CD4-positive, alpha-beta memory T cell (primary cell): ENCODE measurements around the gene CDH13. TPM values are rescaled to one million over a fixed set of nuclear protein-coding genes. Genes with fewer than 3 reads are reported as not detected.

Experiments
- CTCF ChIA-PET: fragments of 350-600 bp; sonication (Branson Sonifier 250); formaldehyde crosslinking; loops from one replicate; lab custom pipeline; 2021; ENCODE audit warnings: inconsistent platforms; ENCODE audit not compliant: partially characterized antibody; lab: Charles Lee
- POLR2A ChIA-PET: fragments of 350-600 bp; sonication (Branson Sonifier 250); formaldehyde crosslinking; loops from one replicate; lab custom pipeline; 2021; ENCODE audit not compliant: partially characterized antibody; lab: Charles Lee
- DNase-seq, 5 donors: peaks; one replicate each; pipeline versions ENCODE4 v3.0.0 to v3.0.0-alpha.2; 2020 to 2022; ENCODE audit warnings: mixed read lengths in 1 of 5
- H3K27ac ChIP-seq: one replicate; pipeline ENCODE4 v1.7.0; 2013; ENCODE audit warnings: low read depth, low read length
- H3K27me3 ChIP-seq: 2 replicates; pipeline ENCODE4 v1.7.0; 2013; ENCODE audit warnings: mild to moderate bottlenecking, low read length, moderate library complexity; ENCODE audit not compliant: insufficient read depth
- H3K36me3 ChIP-seq: 2 replicates; pipeline ENCODE4 v1.7.0; 2013; ENCODE audit warnings: mild to moderate bottlenecking, low read length, moderate library complexity; ENCODE audit not compliant: insufficient read depth
- H3K4me1 ChIP-seq: 2 replicates; pipeline ENCODE4 v1.7.0; 2013; ENCODE audit warnings: mild to moderate bottlenecking, low read length, moderate library complexity; ENCODE audit not compliant: insufficient read depth
- H3K4me3 ChIP-seq, 2 donors: one replicate each; pipeline ENCODE4 v1.7.0; 2013; ENCODE audit warnings: low read length in 2 of 2, mild to moderate bottlenecking in 1 of 2
- H3K9me3 ChIP-seq, 2 donors: one replicate each; pipeline ENCODE4 v1.7.0; 2013; ENCODE audit warnings: low read length in 2 of 2, control low read depth in 1 of 2; ENCODE audit not compliant: control insufficient read depth in 1 of 2
- H3K27ac Mint-ChIP-seq, 7 donors: one replicate each; pipeline ENCODE4 v1.8.0; 2020 to 2021; ENCODE audit warnings: mixed read lengths in 7 of 7, mild to moderate bottlenecking in 6 of 7, inconsistent platforms in 3 of 7, moderate library complexity in 3 of 7
- H3K27me3 Mint-ChIP-seq, 2 donors: one replicate each; pipeline ENCODE4 v1.8.0; 2020 to 2021; ENCODE audit warnings: mixed read lengths in 2 of 2
- H3K36me3 Mint-ChIP-seq, 2 donors: one replicate each; pipeline ENCODE4 v1.8.0; 2020 to 2021; ENCODE audit warnings: mixed read lengths in 2 of 2, inconsistent platforms in 1 of 2, mild to moderate bottlenecking in 1 of 2
- H3K4me1 Mint-ChIP-seq, 4 donors: one replicate each; pipeline ENCODE4 v1.8.0; 2020 to 2021; ENCODE audit warnings: mixed read lengths in 4 of 4, mild to moderate bottlenecking in 1 of 4
- H3K4me3 Mint-ChIP-seq, 8 donors: one replicate each; pipeline ENCODE4 v1.8.0; 2020 to 2021; ENCODE audit warnings: mixed read lengths in 8 of 8, mild to moderate bottlenecking in 7 of 8, moderate library complexity in 6 of 8, inconsistent platforms in 3 of 8
- H3K9me3 Mint-ChIP-seq, 8 donors: one replicate each; pipeline ENCODE4 v1.8.0; 2020 to 2021; ENCODE audit warnings: mixed read lengths in 8 of 8, mild to moderate bottlenecking in 5 of 8, inconsistent platforms in 3 of 8, moderate library complexity in 1 of 8
- intact Hi-C: fragments of 100-400 bp; cut with micrococcal nuclease; formaldehyde crosslinking; loops from one replicate; pipeline ENCODE4 v1.15.1; 2023
- polyA plus RNA-seq, 2 donors: library from polyadenylated mRNA; unstranded; fragments of 300-500 nt; fragmentation: Illumina TruSeq; gene quantifications; one replicate each; pipeline ENCODE4 v1.2.3, GENCODE V29; 2021
- total RNA-seq, 2 experiments: library from RNA; stranded (reverse); gene quantifications; one replicate each; pipeline ENCODE4 v1.2.3, GENCODE V29; 2021

The CDH13 gene
- total and polyA plus RNA-seq, 4 experiments from 2014 or later, result not detected

GRCh38 chr16:83220066-83220465 is 593.3 kb downstream of the CDH13 start:
- no peak overlapping the region for H3K27ac Mint-ChIP-seq
- no peaks in the 10 kb centered on the region for H3K4me1 Mint-ChIP-seq
- Histone ChIP-seq H3K27me3 (no peaks in the 10 kb centered on the region), H3K9me3 (no peaks in the 10 kb centered on the region), H3K4me1 (no peaks in the 10 kb centered on the region), H3K27ac (no peak overlapping the region), H3K4me3 (no peak overlapping the region), H3K36me3 (no peaks in the 10 kb centered on the region)
- H3K4me3 Mint-ChIP-seq, result no peak overlapping the region
- H3K36me3 Mint-ChIP-seq, result no peaks in the 10 kb centered on the region
- POLR2A ChIA-PET, result no interaction called here
- H3K9me3 Mint-ChIP-seq, result peaks cover 0 to 7% (median 0%) of the 10 kb centered on the region in 8 donors
- DNase-seq, result no peak
- intact Hi-C loops, result no loop called here
- H3K27me3 Mint-ChIP-seq, result peaks cover 0 to 6% of the 10 kb centered on the region in 2 donors
- CTCF ChIA-PET, result no interaction called here

GRCh38 chr16:83224642-83225041 is 597.9 kb downstream of the CDH13 start:
- no peak for DNase-seq
- POLR2A ChIA-PET, result no interaction called here
- Histone ChIP-seq H3K4me3 (no peak overlapping the region), H3K36me3 (no peaks in the 10 kb centered on the region), H3K27me3 (no peaks in the 10 kb centered on the region), H3K9me3 (no peaks in the 10 kb centered on the region), H3K27ac (no peak overlapping the region), H3K4me1 (no peaks in the 10 kb centered on the region)
- Mint-ChIP-seq H3K9me3 (peaks cover 0 to 2% (median 0%) of the 10 kb centered on the region in 8 donors), H3K27me3 (peaks cover 3 to 8% of the 10 kb centered on the region in 2 donors), H3K27ac (no peak overlapping the region), H3K4me3 (no peak overlapping the region), H3K36me3 (no peaks in the 10 kb centered on the region), H3K4me1 (no peaks in the 10 kb centered on the region)
- CTCF ChIA-PET, result no interaction called here
- intact Hi-C loops, result no loop called here

GRCh38 chr16:83227336-83227735 is 600.6 kb downstream of the CDH13 start:
- intact Hi-C loops, result no loop called here
- ChIA-PET CTCF (interaction anchor here (0.5 kb wide), 1 partner anchor 996 kb away, joined by 3 read pairs; no protein-coding TSS in a partner anchor), POLR2A (no interaction called here)
- DNase-seq, result no peak
- no peaks in the 10 kb centered on the region for H3K36me3 Mint-ChIP-seq
- no peak overlapping the region for H3K4me3 Mint-ChIP-seq
- Histone ChIP-seq H3K4me1 (no peaks in the 10 kb centered on the region), H3K36me3 (no peaks in the 10 kb centered on the region), H3K27me3 (no peaks in the 10 kb centered on the region), H3K27ac (no peak overlapping the region), H3K9me3 (no peaks in the 10 kb centered on the region), H3K4me3 (no peak overlapping the region)
- peaks cover 0 to 2% (median 0%) of the 10 kb centered on the region in 8 donors for H3K9me3 Mint-ChIP-seq
- H3K27ac Mint-ChIP-seq, result no peak overlapping the region
- peaks cover 3 to 8% of the 10 kb centered on the region in 2 donors for H3K27me3 Mint-ChIP-seq
- H3K4me1 Mint-ChIP-seq, result no peaks in the 10 kb centered on the region

- no peak overlapping the region for H3K27ac Mint-ChIP-seq
- intact Hi-C loops, result no loop called here
- Histone ChIP-seq H3K27me3 (no peaks in the 10 kb centered on the region), H3K36me3 (no peaks in the 10 kb centered on the region), H3K27ac (no peak overlapping the region), H3K9me3 (no peaks in the 10 kb centered on the region), H3K4me3 (no peak overlapping the region), H3K4me1 (no peaks in the 10 kb centered on the region)
- no peaks in the 10 kb centered on the region for H3K4me1 Mint-ChIP-seq
- peaks cover 0 to 3% (median 0%) of the 10 kb centered on the region in 8 donors for H3K9me3 Mint-ChIP-seq
- peaks cover 1 to 5% of the 10 kb centered on the region in 2 donors for H3K27me3 Mint-ChIP-seq
- POLR2A ChIA-PET, result no interaction called here
- H3K4me3 Mint-ChIP-seq, result no peak overlapping the region
- no peak for DNase-seq
- no peaks in the 10 kb centered on the region for H3K36me3 Mint-ChIP-seq
- CTCF ChIA-PET, result no interaction called here
These were observed 605.0 kb downstream of the CDH13 start for GRCh38 chr16:83231729-83232128.

GRCh38 chr16:83233153-83233552 is 606.4 kb downstream of the CDH13 start:
- Histone ChIP-seq H3K36me3 (no peaks in the 10 kb centered on the region), H3K9me3 (no peaks in the 10 kb centered on the region), H3K27me3 (no peaks in the 10 kb centered on the region), H3K4me1 (no peaks in the 10 kb centered on the region), H3K4me3 (no peak overlapping the region), H3K27ac (no peak overlapping the region)
- Mint-ChIP-seq H3K4me3 (no peak overlapping the region), H3K9me3 (peaks cover 0 to 4% (median 0%) of the 10 kb centered on the region in 8 donors), H3K27ac (no peak overlapping the region), H3K36me3 (no peaks in the 10 kb centered on the region), H3K27me3 (peaks cover 1 to 5% of the 10 kb centered on the region in 2 donors), H3K4me1 (no peaks in the 10 kb centered on the region)
- POLR2A ChIA-PET, result no interaction called here
- intact Hi-C loops, result no loop called here
- DNase-seq, result no peak
- CTCF ChIA-PET, result no interaction called here

GRCh38 chr16:83238949-83239691 is 612.4 kb downstream of the CDH13 start:
- Mint-ChIP-seq H3K36me3 (no peaks in the 10 kb centered on the region), H3K27me3 (peaks cover 0 to 1% of the 10 kb centered on the region in 2 donors), H3K4me1 (no peaks in the 10 kb centered on the region), H3K4me3 (no peak overlapping the region), H3K9me3 (peaks cover 0 to 6% (median 0%) of the 10 kb centered on the region in 8 donors), H3K27ac (no peak overlapping the region)
- Histone ChIP-seq H3K27me3 (no peaks in the 10 kb centered on the region), H3K9me3 (no peaks in the 10 kb centered on the region), H3K4me3 (no peak overlapping the region), H3K27ac (no peak overlapping the region), H3K4me1 (no peaks in the 10 kb centered on the region), H3K36me3 (no peaks in the 10 kb centered on the region)
- ChIA-PET CTCF (no interaction called here), POLR2A (no interaction called here)
- no peak for DNase-seq
- intact Hi-C loops, result no loop called here

- no peak overlapping the region for H3K4me3 Mint-ChIP-seq
- CTCF ChIA-PET, result no interaction called here
- H3K4me1 ChIP-seq, result no peaks in the 10 kb centered on the region
These were observed 617.3 kb downstream of the CDH13 start for GRCh38 chr16:83244057-83244456.

More at GRCh38 chr16:83244057-83244456, 617.3 kb downstream of the CDH13 start:
- Histone ChIP-seq H3K9me3 (no peaks in the 10 kb centered on the region), H3K27me3 (no peaks in the 10 kb centered on the region), H3K36me3 (no peaks in the 10 kb centered on the region), H3K27ac (no peak overlapping the region), H3K4me3 (no peak overlapping the region)
- POLR2A ChIA-PET, result no interaction called here
- H3K36me3 Mint-ChIP-seq, result no peaks in the 10 kb centered on the region
- no peak for DNase-seq
- peaks cover 0 to 4% (median 0%) of the 10 kb centered on the region in 8 donors for H3K9me3 Mint-ChIP-seq
- H3K27ac Mint-ChIP-seq, result no peak overlapping the region
- no peaks in the 10 kb centered on the region for H3K4me1 Mint-ChIP-seq
- H3K27me3 Mint-ChIP-seq, result peaks cover 0 to 1% of the 10 kb centered on the region in 2 donors
- intact Hi-C loops, result no loop called here
